SK-N-SH (cell line): ENCODE results near the gene CDCP1. TPM values are rescaled to one million over a fixed set of nuclear protein-coding genes. Genes with fewer than 3 reads are reported as not detected.

Experiments used
- CTCF ChIA-PET: fragments of 300-600, 350-600 bp; formaldehyde crosslinking; extraction: SDS; loops from one replicate; lab custom pipeline; 2021; lab: Yijun Ruan, JAX
- POLR2A ChIA-PET: fragments of 350-600 bp; sonication (Branson Sonifier 250); formaldehyde crosslinking; extraction: SDS; loops from one replicate; lab custom pipeline; 2020; ENCODE audit warnings: antibody characterized with exemption, inconsistent platforms; lab: Yijun Ruan, JAX
- DNase-seq: peaks from one replicate; pipeline ENCODE4 v3.0.0; 2012
- H2AFZ ChIP-seq: fragments of 200-600 bp; sonication (generic); 2 replicates; pipeline ENCODE4 v1.8.1; 2016; ENCODE audit warnings: antibody characterized with exemption, mild to moderate bottlenecking, low read depth
- H3F3A ChIP-seq: fragments of 200-600 bp; sonication (generic); replicated peaks from 2 replicates; pipeline ENCODE3; 2016; ENCODE audit warnings: antibody characterized with exemption, mild to moderate bottlenecking; ENCODE audit not compliant: insufficient read depth
- H3K27ac ChIP-seq, 2 experiments: fragments of 200-500 bp in 1 of 2; fragments of 200-600 bp in 1 of 2; sonication (Bioruptor generic) in 1 of 2; sonication (generic), shearing (Covaris generic) in 1 of 2; 2 replicates each; pipeline versions ENCODE4 v1.5.1 to v1.6.1; 2014 to 2016; ENCODE audit warnings: low read depth in 2 of 2, inconsistent platforms in 1 of 2, low read length in 1 of 2, mild to moderate bottlenecking in 1 of 2, mixed read lengths in 1 of 2
- H3K27me3 ChIP-seq: fragments of 200-600 bp; sonication (generic), shearing (Covaris generic); 2 replicates; pipeline ENCODE4 v1.6.1; 2016; ENCODE audit warnings: mixed run types; ENCODE audit not compliant: insufficient read depth
- H3K36me3 ChIP-seq, 2 experiments: fragments of 200-500 bp in 1 of 2; fragments of 200-600 bp in 1 of 2; sonication (Bioruptor generic) in 1 of 2; sonication (generic) in 1 of 2; replicated peaks in 1 of 2; 2 replicates each; pipeline versions ENCODE3 to v1.5.1; 2014 to 2016; ENCODE audit warnings: low read length in 1 of 2, mild to moderate bottlenecking in 1 of 2; ENCODE audit not compliant: insufficient read depth in 2 of 2, control insufficient read depth in 1 of 2
- H3K4me1 ChIP-seq, 2 experiments: fragments of 200-500 bp in 1 of 2; fragments of 200-600 bp in 1 of 2; sonication (Bioruptor generic) in 1 of 2; sonication (generic), shearing (Covaris generic) in 1 of 2; 2 replicates each; pipeline versions ENCODE4 v1.5.1 to v1.6.1; 2014 to 2016; ENCODE audit warnings: low read depth in 1 of 2, low read length in 1 of 2, mixed run types in 1 of 2; ENCODE audit not compliant: insufficient read depth in 2 of 2, control insufficient read depth in 1 of 2
- H3K4me2 ChIP-seq: fragments of 200-600 bp; sonication (generic), shearing (Covaris generic); 2 replicates; pipeline ENCODE4 v1.6.1; 2017; ENCODE audit warnings: mixed run types
- H3K4me3 ChIP-seq, 2 experiments: fragments of 200-500 bp in 1 of 2; fragments of 200-600 bp in 1 of 2; sonication (Bioruptor generic) in 1 of 2; sonication (generic), shearing (Covaris generic) in 1 of 2; 2 replicates each; pipeline versions ENCODE4 v1.5.1 to v1.8.1; 2014 to 2016; ENCODE audit warnings: low read depth in 2 of 2, inconsistent platforms in 1 of 2, low read length in 1 of 2, mild to moderate bottlenecking in 1 of 2, mixed read lengths in 1 of 2, moderate library complexity in 1 of 2
- H3K79me2 ChIP-seq: fragments of 200-600 bp; sonication (generic); 2 replicates; pipeline ENCODE4 v1.8.1; 2017; ENCODE audit warnings: mild to moderate bottlenecking; ENCODE audit not compliant: insufficient read depth
- H3K9ac ChIP-seq: fragments of 200-600 bp; sonication (generic); 2 replicates; pipeline ENCODE4 v1.6.1; 2017; ENCODE audit warnings: mixed run types
- H3K9me2 ChIP-seq: fragments of 200-600 bp; sonication (generic); 2 replicates; pipeline ENCODE4 v1.6.1; 2017; ENCODE audit warnings: mixed run types
- H3K9me3 ChIP-seq: fragments of 200-600 bp; sonication (generic); 2 replicates; pipeline ENCODE4 v1.6.1; 2017; ENCODE audit warnings: mixed run types, mild to moderate bottlenecking, moderate library complexity
- H4K20me1 ChIP-seq: fragments of 200-600 bp; sonication (generic); 2 replicates; pipeline ENCODE4 v1.6.1; 2017; ENCODE audit warnings: mild to moderate bottlenecking, mixed run types; ENCODE audit not compliant: insufficient read depth
- FOSL2 ChIP-seq: IDR thresholded peaks from 2 replicates; pipeline ENCODE4 v1.4.0; 2012; ENCODE audit warnings: low read depth, mild to moderate bottlenecking, moderate library complexity, borderline replicate concordance
- MAX ChIP-seq: IDR thresholded peaks from 2 replicates; pipeline ENCODE4 v1.4.0; 2012; ENCODE audit warnings: low read depth
- MEF2A ChIP-seq: IDR thresholded peaks from 2 replicates; pipeline ENCODE4 v1.4.0; 2012; ENCODE audit warnings: low read depth, borderline replicate concordance
- MXI1 ChIP-seq: IDR thresholded peaks from 2 replicates; pipeline ENCODE4 v1.6.1; 2012; ENCODE audit warnings: mild to moderate bottlenecking, low read depth, low read length, improper control_type of control experiment
- POLR2AphosphoS5 ChIP-seq: IDR thresholded peaks from 2 replicates; pipeline ENCODE4 v1.6.1; 2012; ENCODE audit warnings: low read depth, low read length
- REST ChIP-seq: IDR thresholded peaks from 2 replicates; pipeline ENCODE4 v1.6.1; 2012; ENCODE audit warnings: mild to moderate bottlenecking, low read depth, low read length, moderate library complexity
- RXRA ChIP-seq: IDR thresholded peaks from 2 replicates; pipeline ENCODE4 v1.4.0; 2012; ENCODE audit warnings: low read depth, mild to moderate bottlenecking, borderline replicate concordance
- SIN3A ChIP-seq: IDR thresholded peaks from 2 replicates; pipeline ENCODE4 v1.6.1; 2012; ENCODE audit warnings: low read depth, mild to moderate bottlenecking, low read length, moderate library complexity, borderline replicate concordance
- SMC3 ChIP-seq: IDR thresholded peaks from 2 replicates; pipeline ENCODE4 v1.6.1; 2012; ENCODE audit warnings: low read depth, low read length, improper control_type of control experiment
- TAF1 ChIP-seq: IDR thresholded peaks from 2 replicates; pipeline ENCODE4 v1.6.1; 2012; ENCODE audit warnings: low read depth, mild to moderate bottlenecking, low read length, moderate library complexity, borderline replicate concordance
- WGBS: methylation state at CpG from one replicate; pipeline ENCODE4 v1.1.6; 2017; ENCODE audit warnings: low lambda C conversion rate; 5-methylcytosine and 5-hydroxymethylcytosine counted together
- polyA plus RNA-seq, 3 experiments: library from polyadenylated mRNA; depleted of rRNA; stranded (reverse); fragments of >200 nt; gene quantifications; 2 replicates each; pipeline ENCODE4 v1.2.3, GENCODE V29; 2012
- TF ChIP-seq, protein P1 (sequence below): fragments of 150-350 bp; IDR thresholded peaks from 2 replicates; pipeline ENCODE4 v1.6.1; 2016; ENCODE audit warnings: mild to moderate bottlenecking, low read depth, low read length
- TF ChIP-seq, protein P2 (sequence below): fragments of 200-600 bp; sonication (generic); IDR thresholded peaks from 2 replicates; pipeline ENCODE4 v1.6.1; 2017; ENCODE audit warnings: antibody characterized with exemption, mild to moderate bottlenecking, moderate library complexity

The CDCP1 gene
- polyA plus RNA-seq, 1 of the 3 experiments (the other 2 are of a cell fraction) = 3.6 TPM

DNA sequence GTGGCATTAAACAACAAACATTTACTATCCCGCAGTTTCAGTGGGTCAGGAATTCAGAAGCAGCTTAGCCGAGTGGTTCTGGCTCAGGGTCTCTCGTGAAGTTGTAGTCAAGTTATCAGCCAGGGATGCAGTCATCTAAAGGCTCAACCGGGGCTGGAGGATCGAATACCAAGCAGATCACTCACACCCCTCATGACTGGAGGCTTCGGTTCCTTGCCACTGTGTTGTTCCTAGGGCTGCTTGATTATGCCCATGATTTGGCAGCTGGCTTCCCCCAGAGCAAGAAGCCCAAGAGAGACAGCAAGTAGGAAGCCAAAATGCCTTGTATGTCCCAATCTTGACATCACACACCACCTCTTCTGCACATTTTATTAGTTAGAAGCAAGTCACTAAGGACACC lies 33.9 kb upstream of the CDCP1 start:
- Histone ChIP-seq H3K9me2 (no peaks in the 10 kb centered on the region), H3F3A (no peaks in the 10 kb centered on the region), H3K4me1 (peaks cover 7 to 12% of the 10 kb centered on the region in 2 experiments; a peak in 3 of 4 replicates), H3K4me2 (no peak overlapping the region), H3K9ac (no peak overlapping the region), H3K27ac (no peak overlapping the region), H3K36me3 (no peaks in the 10 kb centered on the region), H4K20me1 (no peaks in the 10 kb centered on the region), H3K79me2 (no peaks in the 10 kb centered on the region), H3K27me3 (no peaks in the 10 kb centered on the region), H3K9me3 (no peaks in the 10 kb centered on the region), H3K4me3 (no peak overlapping the region), H2AFZ (no peak overlapping the region)
- WGBS = 83% methylated on average over 3 of the region's 6 CpGs
- ChIA-PET CTCF (interaction anchor here (1.0 to 2.3 kb wide), 3 partner anchors 10 to 138 kb away, joined by 3 to 6 read pairs (median 6); no protein-coding TSS in a partner anchor), POLR2A (no interaction called here)
- TF ChIP-seq RXRA (no peak), SIN3A (no peak), MEF2A (no peak), FOSL2 (peak; percentile 43; the same call in 1 of the 2 replicates), MAX (no peak)
- DNase-seq = no peak

DNA sequence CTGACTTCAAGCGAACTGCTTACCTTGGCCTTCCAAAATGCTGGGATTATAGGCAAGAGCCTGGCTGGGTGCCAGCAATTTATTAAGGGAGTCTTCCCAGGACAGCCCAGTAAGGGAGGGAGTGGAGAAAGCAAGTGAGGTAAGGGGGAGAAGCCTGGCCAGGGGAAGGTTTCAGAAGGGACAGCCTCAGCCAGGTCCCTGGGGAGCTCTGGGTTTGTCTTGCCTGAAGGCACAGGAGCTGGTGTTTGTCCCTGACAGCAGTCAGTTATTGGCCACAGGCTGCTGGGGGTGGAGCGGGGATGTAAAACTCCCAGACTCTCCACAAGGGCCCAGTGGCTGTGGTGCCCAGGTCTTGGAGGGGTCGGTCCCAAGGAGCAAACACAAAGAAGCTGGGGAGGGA lies 33.0 kb upstream of the CDCP1 start:
- 100% methylated on average over 2 of the region's 3 CpGs for WGBS
- DNase-seq = no peak
- Histone ChIP-seq H3K4me1 (peaks cover 7 to 11% of the 10 kb centered on the region in 2 experiments; a peak in 3 of 4 replicates), H2AFZ (no peak overlapping the region), H3K4me2 (no peak overlapping the region), H3K79me2 (no peaks in the 10 kb centered on the region), H3K9me3 (no peaks in the 10 kb centered on the region), H3K9ac (no peak overlapping the region), H3K9me2 (no peaks in the 10 kb centered on the region), H3K27me3 (no peaks in the 10 kb centered on the region), H3K36me3 (no peaks in the 10 kb centered on the region), H3K27ac (no peak overlapping the region), H3K4me3 (no peak overlapping the region), H3F3A (no peaks in the 10 kb centered on the region), H4K20me1 (no peaks in the 10 kb centered on the region)
- POLR2A ChIA-PET = no interaction called here
- CTCF ChIA-PET = interaction anchor here (1.0 to 2.3 kb wide), 6 partner anchors 9 to 139 kb away, joined by 3 to 6 read pairs (median 4); no protein-coding TSS in a partner anchor
- TF ChIP-seq, protein P1, sequence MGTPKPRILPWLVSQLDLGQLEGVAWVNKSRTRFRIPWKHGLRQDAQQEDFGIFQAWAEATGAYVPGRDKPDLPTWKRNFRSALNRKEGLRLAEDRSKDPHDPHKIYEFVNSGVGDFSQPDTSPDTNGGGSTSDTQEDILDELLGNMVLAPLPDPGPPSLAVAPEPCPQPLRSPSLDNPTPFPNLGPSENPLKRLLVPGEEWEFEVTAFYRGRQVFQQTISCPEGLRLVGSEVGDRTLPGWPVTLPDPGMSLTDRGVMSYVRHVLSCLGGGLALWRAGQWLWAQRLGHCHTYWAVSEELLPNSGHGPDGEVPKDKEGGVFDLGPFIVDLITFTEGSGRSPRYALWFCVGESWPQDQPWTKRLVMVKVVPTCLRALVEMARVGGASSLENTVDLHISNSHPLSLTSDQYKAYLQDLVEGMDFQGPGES = no peak
- TF ChIP-seq TAF1 = no peak
- TF ChIP-seq POLR2AphosphoS5 = no peak
- TF ChIP-seq SMC3 = no peak
- TF ChIP-seq REST = no peak
- TF ChIP-seq, protein P2, sequence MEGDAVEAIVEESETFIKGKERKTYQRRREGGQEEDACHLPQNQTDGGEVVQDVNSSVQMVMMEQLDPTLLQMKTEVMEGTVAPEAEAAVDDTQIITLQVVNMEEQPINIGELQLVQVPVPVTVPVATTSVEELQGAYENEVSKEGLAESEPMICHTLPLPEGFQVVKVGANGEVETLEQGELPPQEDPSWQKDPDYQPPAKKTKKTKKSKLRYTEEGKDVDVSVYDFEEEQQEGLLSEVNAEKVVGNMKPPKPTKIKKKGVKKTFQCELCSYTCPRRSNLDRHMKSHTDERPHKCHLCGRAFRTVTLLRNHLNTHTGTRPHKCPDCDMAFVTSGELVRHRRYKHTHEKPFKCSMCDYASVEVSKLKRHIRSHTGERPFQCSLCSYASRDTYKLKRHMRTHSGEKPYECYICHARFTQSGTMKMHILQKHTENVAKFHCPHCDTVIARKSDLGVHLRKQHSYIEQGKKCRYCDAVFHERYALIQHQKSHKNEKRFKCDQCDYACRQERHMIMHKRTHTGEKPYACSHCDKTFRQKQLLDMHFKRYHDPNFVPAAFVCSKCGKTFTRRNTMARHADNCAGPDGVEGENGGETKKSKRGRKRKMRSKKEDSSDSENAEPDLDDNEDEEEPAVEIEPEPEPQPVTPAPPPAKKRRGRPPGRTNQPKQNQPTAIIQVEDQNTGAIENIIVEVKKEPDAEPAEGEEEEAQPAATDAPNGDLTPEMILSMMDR = no peak
- TF ChIP-seq MXI1 = no peak
